ENCODE data around the gene DHX40.

The DHX40 gene

DNA sequence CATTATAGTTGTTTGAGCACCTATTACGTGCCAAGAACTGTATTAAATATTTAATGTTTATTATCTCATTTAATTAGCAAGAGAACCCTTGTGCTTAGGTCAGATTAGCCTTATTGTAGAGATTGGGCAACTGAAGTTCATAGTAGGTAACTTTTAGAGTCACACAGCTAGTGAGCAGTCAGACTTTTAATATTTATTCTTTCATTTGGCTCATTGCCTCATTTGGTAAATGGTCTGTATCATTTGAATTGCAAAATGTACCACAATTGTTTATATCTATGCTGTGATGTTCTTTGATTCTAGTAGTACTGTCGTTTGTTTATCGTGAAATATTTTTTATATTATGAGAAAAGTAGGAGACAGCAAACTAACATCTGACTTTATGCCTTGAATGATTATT, 61.9 kb downstream of the DHX40 start:
- TF ChIP-seq, protein P1, sequence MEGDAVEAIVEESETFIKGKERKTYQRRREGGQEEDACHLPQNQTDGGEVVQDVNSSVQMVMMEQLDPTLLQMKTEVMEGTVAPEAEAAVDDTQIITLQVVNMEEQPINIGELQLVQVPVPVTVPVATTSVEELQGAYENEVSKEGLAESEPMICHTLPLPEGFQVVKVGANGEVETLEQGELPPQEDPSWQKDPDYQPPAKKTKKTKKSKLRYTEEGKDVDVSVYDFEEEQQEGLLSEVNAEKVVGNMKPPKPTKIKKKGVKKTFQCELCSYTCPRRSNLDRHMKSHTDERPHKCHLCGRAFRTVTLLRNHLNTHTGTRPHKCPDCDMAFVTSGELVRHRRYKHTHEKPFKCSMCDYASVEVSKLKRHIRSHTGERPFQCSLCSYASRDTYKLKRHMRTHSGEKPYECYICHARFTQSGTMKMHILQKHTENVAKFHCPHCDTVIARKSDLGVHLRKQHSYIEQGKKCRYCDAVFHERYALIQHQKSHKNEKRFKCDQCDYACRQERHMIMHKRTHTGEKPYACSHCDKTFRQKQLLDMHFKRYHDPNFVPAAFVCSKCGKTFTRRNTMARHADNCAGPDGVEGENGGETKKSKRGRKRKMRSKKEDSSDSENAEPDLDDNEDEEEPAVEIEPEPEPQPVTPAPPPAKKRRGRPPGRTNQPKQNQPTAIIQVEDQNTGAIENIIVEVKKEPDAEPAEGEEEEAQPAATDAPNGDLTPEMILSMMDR (IDR thresholded peaks at IDR 0.05; ENCODE audit: extremely low read depth, insufficient read depth, missing control alignments): no peak
- in situ Hi-C loops (cut with MboI; ENCODE audit: low pct_unique_long_range_greater_than_20kb, low sequenced_read_pairs, unreplicated experiment): no loop called here
- no peak for DNase-seq (ENCODE audit: low spot score)

DNA sequence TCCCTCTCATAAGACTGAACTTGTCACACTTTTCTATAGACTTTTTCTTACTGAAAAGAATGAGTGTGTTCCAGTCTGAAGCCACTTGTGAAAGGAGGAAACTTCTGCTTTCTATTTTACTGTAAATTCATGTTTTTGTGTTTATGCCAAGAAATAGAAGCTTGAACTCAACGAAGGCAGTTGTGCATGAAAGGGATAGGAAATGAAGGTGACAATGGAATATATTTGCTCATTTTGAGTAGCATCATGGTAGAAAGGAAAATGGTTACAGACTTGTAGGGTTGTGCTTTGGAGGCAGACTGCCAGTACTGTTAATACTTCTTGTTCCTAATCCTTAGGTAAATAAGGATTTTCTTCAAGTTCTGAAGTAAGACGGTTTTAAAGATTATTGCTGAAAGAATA, 62.4 kb downstream of the DHX40 start:
- TF ChIP-seq, protein P1 (IDR thresholded peaks at IDR 0.05; ENCODE audit: extremely low read depth, insufficient read depth, missing control alignments): no peak
- in situ Hi-C loops (cut with MboI; ENCODE audit: low pct_unique_long_range_greater_than_20kb, low sequenced_read_pairs, unreplicated experiment): no loop called here
- no peak for DNase-seq (ENCODE audit: low spot score)

DNA sequence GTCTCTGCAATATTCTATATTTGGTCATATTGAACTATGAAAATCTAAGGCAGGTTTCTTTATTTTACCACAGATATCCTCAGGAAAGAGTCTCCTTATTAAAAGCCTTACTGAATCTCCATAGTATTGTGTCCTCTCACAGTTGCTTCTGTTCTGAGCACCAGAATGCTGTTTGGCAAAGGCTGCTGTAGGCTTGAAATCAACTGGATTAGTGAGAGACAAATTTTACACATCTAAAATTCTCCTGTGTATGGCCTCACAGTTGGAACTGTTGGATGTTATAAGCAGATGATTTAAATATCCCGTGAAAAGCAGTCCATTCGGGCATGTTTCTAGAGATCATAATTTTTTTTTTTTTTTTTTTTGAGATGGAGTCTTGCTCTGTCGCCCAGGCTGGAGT, 63.8 kb downstream of the DHX40 start:
- in situ Hi-C loops (cut with MboI; ENCODE audit: low pct_unique_long_range_greater_than_20kb, low sequenced_read_pairs, unreplicated experiment): no loop called here
- no peak for DNase-seq (ENCODE audit: low spot score)
- TF ChIP-seq, protein P1 (IDR thresholded peaks at IDR 0.05; ENCODE audit: extremely low read depth, insufficient read depth, missing control alignments): no peak

DNA sequence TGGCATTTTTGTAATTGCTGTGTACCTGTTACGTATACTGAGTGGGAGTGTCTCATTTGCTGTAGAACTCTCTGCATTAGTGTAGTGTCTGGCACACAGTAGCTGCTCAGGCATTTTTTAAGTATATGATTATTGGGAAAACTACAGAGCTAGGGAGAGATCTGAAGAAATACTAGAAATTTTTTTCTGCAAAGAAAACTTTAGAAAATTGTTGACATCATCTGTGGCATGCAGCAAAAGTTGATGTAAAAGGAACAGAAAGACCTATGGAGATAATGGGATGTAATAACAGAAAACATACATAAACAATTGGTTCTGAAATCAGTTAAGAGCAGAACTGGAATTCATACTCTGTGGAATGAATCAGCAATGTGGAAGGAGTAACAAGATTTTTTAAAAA, 65.9 kb downstream of the DHX40 start:
- TF ChIP-seq, protein P1 (IDR thresholded peaks at IDR 0.05; ENCODE audit: extremely low read depth, insufficient read depth, missing control alignments): no peak
- in situ Hi-C loops (cut with MboI; ENCODE audit: low pct_unique_long_range_greater_than_20kb, low sequenced_read_pairs, unreplicated experiment): no loop called here
- DNase-seq (ENCODE audit: low spot score): no peak

DNA sequence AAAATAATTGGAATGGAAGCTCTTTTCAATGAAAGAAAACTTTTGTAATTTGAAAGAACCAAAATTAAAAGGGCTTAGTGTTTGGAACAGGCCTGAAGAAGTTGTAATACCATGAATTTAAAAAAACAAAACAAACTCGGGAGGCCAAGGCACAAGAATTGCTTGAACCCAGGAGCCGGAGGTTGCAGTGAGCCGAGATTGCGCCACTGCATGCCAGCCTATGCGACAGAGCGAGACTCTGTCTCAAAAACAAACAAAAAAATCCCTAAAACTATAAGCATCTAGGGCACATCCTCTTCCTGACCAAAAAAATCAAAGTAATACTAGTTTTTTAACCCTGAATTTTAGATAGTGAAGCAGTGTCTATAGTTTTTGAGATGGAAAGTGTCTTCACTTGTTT, 67.0 kb downstream of the DHX40 start:
- DNase-seq (ENCODE audit: low spot score): no peak
- in situ Hi-C loops (cut with MboI; ENCODE audit: low pct_unique_long_range_greater_than_20kb, low sequenced_read_pairs, unreplicated experiment): no loop called here
- TF ChIP-seq, protein P1 (IDR thresholded peaks at IDR 0.05; ENCODE audit: extremely low read depth, insufficient read depth, missing control alignments): no peak

DNA sequence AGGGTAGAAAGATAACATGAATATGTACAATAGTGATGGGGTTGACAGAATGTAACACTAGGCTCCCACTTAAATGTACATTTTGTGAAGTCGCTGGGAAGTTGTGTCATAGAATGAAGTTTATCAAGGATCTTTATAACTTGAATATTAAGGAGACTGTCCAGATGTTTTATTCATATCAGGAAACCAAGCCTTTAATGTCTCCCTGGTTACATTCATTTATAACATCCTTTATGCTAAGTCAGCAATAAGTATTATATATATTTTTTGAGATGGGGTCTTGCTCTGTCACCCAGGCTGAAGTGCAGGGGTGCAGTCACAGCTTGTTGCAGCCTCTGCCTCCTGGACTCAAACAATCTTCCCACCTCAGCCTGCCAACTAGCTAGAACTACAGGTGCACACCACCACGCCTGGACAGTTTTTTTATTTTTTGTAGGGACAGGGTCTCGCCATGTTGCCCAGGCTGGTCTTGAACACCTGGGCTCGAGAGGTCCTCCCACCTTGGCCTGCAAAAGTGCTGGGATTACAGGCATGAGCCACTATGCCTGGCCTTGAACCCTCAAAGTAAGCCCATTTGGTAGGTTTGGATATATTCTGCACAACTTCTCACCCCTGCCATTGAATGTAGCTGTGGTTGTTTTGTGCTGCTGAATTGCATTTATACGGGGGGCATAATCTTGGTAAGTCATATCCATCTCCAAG, 68.4 kb downstream of the DHX40 start:
- in situ Hi-C loops (cut with MboI; ENCODE audit: low pct_unique_long_range_greater_than_20kb, low sequenced_read_pairs, unreplicated experiment): no loop called here
- TF ChIP-seq, protein P1 (IDR thresholded peaks at IDR 0.05; ENCODE audit: extremely low read depth, insufficient read depth, missing control alignments): no peak
- no peak for DNase-seq (ENCODE audit: low spot score)

Measured in GM13977 (cell line).